IMR-90 (cell line): ENCODE measurements around the gene RALGAPA2. TPM values are rescaled to one million over a fixed set of nuclear protein-coding genes. Genes with fewer than 3 reads are reported as not detected.

Experiments used
- ATAC-seq: fragments of 200-7000 bp; cut with Tn5 transposase; 2 replicates; pipeline ENCODE4 v1.9.1; 2020; ENCODE audit warnings: low read depth, mild to moderate bottlenecking, moderate library complexity
- BruUV-seq: library from RNA; stranded (reverse); fragments of 400-500 nt; replicated peaks from 2 replicates; lab custom pipeline; 2021; lab: Mats Ljungman, UMichigan
- CTCF ChIA-PET: fragments of 300-600 bp; formaldehyde crosslinking; extraction: SDS; loops from one replicate; lab custom pipeline; 2021; ENCODE audit warnings: antibody characterized with exemption; lab: Yijun Ruan, JAX
- POLR2A ChIA-PET: fragments of 300-600 bp; sonication (Branson Sonifier 250); formaldehyde crosslinking; loops from one replicate; lab custom pipeline; 2022; ENCODE audit warnings: antibody characterized with exemption; ENCODE audit not compliant: unreplicated experiment; lab: Charles Lee
- DNase-seq: peaks from one replicate; pipeline ENCODE4 v3.0.0; 2013
- H2AFZ ChIP-seq: replicated peaks from 2 replicates; pipeline ENCODE3; 2013; ENCODE audit warnings: low read length, mild to moderate bottlenecking; ENCODE audit not compliant: poor library complexity
- H2AK5ac ChIP-seq: 2 replicates; pipeline ENCODE4 v1.6.1; 2013; ENCODE audit warnings: low read depth, low read length, inconsistent platforms
- H2AK9ac ChIP-seq: replicated peaks from 2 replicates; pipeline ENCODE3; 2013; ENCODE audit warnings: mild to moderate bottlenecking, low read depth, low read length, moderate library complexity; ENCODE audit not compliant: poor library complexity
- H2BK120ac ChIP-seq: 2 replicates; pipeline ENCODE4 v1.6.1; 2013; ENCODE audit warnings: low read depth, low read length, inconsistent platforms
- H2BK15ac ChIP-seq: 3 replicates; pipeline ENCODE4 v1.6.1; 2013; ENCODE audit warnings: low read depth, low read length, inconsistent platforms
- H2BK20ac ChIP-seq: 2 replicates; pipeline ENCODE4 v1.6.1; 2013; ENCODE audit warnings: low read depth, mild to moderate bottlenecking, inconsistent platforms, low read length, moderate library complexity
- H2BK5ac ChIP-seq: 2 replicates; pipeline ENCODE4 v1.6.1; 2013; ENCODE audit warnings: mild to moderate bottlenecking, low read depth, low read length, inconsistent platforms; ENCODE audit not compliant: poor library complexity, severe bottlenecking
- H3K14ac ChIP-seq: replicated peaks from 2 replicates; pipeline ENCODE4 v1.6.1; 2013; ENCODE audit warnings: low read depth, low read length, inconsistent platforms
- H3K18ac ChIP-seq: 2 replicates; pipeline ENCODE4 v1.6.1; 2013; ENCODE audit warnings: low read depth, low read length, control low read depth
- H3K23ac ChIP-seq: 2 replicates; pipeline ENCODE4 v1.6.1; 2013; ENCODE audit warnings: low read depth, low read length, inconsistent platforms
- H3K27ac ChIP-seq: 2 replicates; pipeline ENCODE4 v1.5.1; 2013; ENCODE audit warnings: mild to moderate bottlenecking, control low read depth, low read length; ENCODE audit not compliant: insufficient read depth
- H3K27me3 ChIP-seq: 2 replicates; pipeline ENCODE4 v1.6.1; 2013; ENCODE audit warnings: low read length; ENCODE audit not compliant: control insufficient read depth, insufficient read depth
- H3K36me3 ChIP-seq: 2 replicates; pipeline ENCODE4 v1.6.1; 2013; ENCODE audit warnings: low read length, mixed read lengths; ENCODE audit not compliant: control insufficient read depth, insufficient read depth
- H3K4ac ChIP-seq: 2 replicates; pipeline ENCODE4 v1.6.1; 2013; ENCODE audit warnings: low read depth, low read length, inconsistent platforms
- H3K4me1 ChIP-seq: 2 replicates; pipeline ENCODE4 v1.6.1; 2013; ENCODE audit warnings: low read length, mixed read lengths; ENCODE audit not compliant: control insufficient read depth, insufficient read depth
- H3K4me2 ChIP-seq: 2 replicates; pipeline ENCODE4 v1.6.1; 2013; ENCODE audit warnings: low read depth, mild to moderate bottlenecking, control low read depth, low read length, moderate library complexity
- H3K4me3 ChIP-seq: 2 replicates; pipeline ENCODE4 v1.5.1; 2013; ENCODE audit warnings: low read depth, mild to moderate bottlenecking, control low read depth, low read length, moderate library complexity; ENCODE audit not compliant: insufficient read depth
- H3K56ac ChIP-seq: 2 replicates; pipeline ENCODE4 v1.6.1; 2013; ENCODE audit warnings: low read length, inconsistent platforms; ENCODE audit not compliant: insufficient read depth; ENCODE audit errors: extremely low read depth
- H3K79me1 ChIP-seq, 2 experiments: 2 replicates each; pipeline ENCODE4 v1.6.1; 2013; ENCODE audit warnings: low read length in 2 of 2, inconsistent platforms in 1 of 2, low read depth in 1 of 2
- H3K9ac ChIP-seq: 2 replicates; pipeline ENCODE4 v1.6.1; 2013; ENCODE audit warnings: low read depth, low read length, control low read depth
- H3K9me1 ChIP-seq: 2 replicates; pipeline ENCODE4 v1.6.1; 2013; ENCODE audit warnings: low read length, inconsistent platforms; ENCODE audit not compliant: insufficient read depth
- H3K9me3 ChIP-seq: 2 replicates; pipeline ENCODE4 v1.6.1; 2013; ENCODE audit warnings: low read length; ENCODE audit not compliant: control insufficient read depth, insufficient read depth
- H4K20me1 ChIP-seq: 2 replicates; pipeline ENCODE4 v1.6.1; 2013; ENCODE audit warnings: low read length, inconsistent platforms; ENCODE audit not compliant: insufficient read depth
- H4K5ac ChIP-seq: 2 replicates; pipeline ENCODE4 v1.6.1; 2013; ENCODE audit warnings: mild to moderate bottlenecking, low read depth, low read length, control low read depth
- H4K8ac ChIP-seq, 2 experiments: 2 replicates each; pipeline ENCODE4 v1.6.1; 2013; ENCODE audit warnings: low read depth in 2 of 2, low read length in 2 of 2, control low read depth in 1 of 2, inconsistent platforms in 1 of 2
- H4K91ac ChIP-seq: 2 replicates; pipeline ENCODE4 v1.6.1; 2013; ENCODE audit warnings: low read depth, low read length, inconsistent platforms; ENCODE audit not compliant: insufficient read depth
- BHLHE40 ChIP-seq: fragments of 150-350 bp; IDR thresholded peaks from 2 replicates; pipeline ENCODE4 v1.6.1; 2016; ENCODE audit warnings: mild to moderate bottlenecking, low read depth, low read length
- CEBPB ChIP-seq: IDR thresholded peaks from 2 replicates; pipeline ENCODE4 v1.6.1; 2012; ENCODE audit warnings: low read depth, low read length, improper control_type of control experiment
- CHD1 ChIP-seq: IDR thresholded peaks from 2 replicates; pipeline ENCODE4 v1.6.1; 2012; ENCODE audit warnings: low read depth, low read length, improper control_type of control experiment
- FOS ChIP-seq: fragments of 150-350 bp; IDR thresholded peaks from 2 replicates; pipeline ENCODE4 v1.6.1; 2016; ENCODE audit warnings: low read depth, low read length
- MAFK ChIP-seq: IDR thresholded peaks from 2 replicates; pipeline ENCODE4 v1.6.1; 2012; ENCODE audit warnings: low read depth, low read length, improper control_type of control experiment
- MAZ ChIP-seq: IDR thresholded peaks from 2 replicates; pipeline ENCODE4 v1.6.1; 2012; ENCODE audit warnings: low read depth, mild to moderate bottlenecking, low read length, improper control_type of control experiment, moderate library complexity, borderline replicate concordance
- MXI1 ChIP-seq: IDR thresholded peaks from 2 replicates; pipeline ENCODE4 v1.6.1; 2012; ENCODE audit warnings: low read depth, mild to moderate bottlenecking, low read length, moderate library complexity, borderline replicate concordance
- NFE2L2 ChIP-seq: fragments of 150-350 bp; IDR thresholded peaks from 2 replicates; pipeline ENCODE4 v1.6.1; 2016; ENCODE audit warnings: low read depth, mild to moderate bottlenecking, low read length
- POLR2A ChIP-seq: IDR thresholded peaks from 2 replicates; pipeline ENCODE4 v1.6.1; 2012; ENCODE audit warnings: mild to moderate bottlenecking, low read depth, low read length
- RAD21 ChIP-seq: IDR thresholded peaks from 2 replicates; pipeline ENCODE4 v1.6.1; 2012; ENCODE audit warnings: low read length, improper control_type of control experiment
- RCOR1 ChIP-seq: IDR thresholded peaks from 2 replicates; pipeline ENCODE4 v1.6.1; 2012; ENCODE audit warnings: mild to moderate bottlenecking, low read length, improper control_type of control experiment; ENCODE audit not compliant: insufficient replicate concordance
- RFX5 ChIP-seq: IDR thresholded peaks from 2 replicates; pipeline ENCODE4 v1.8.0; 2012; ENCODE audit warnings: low read depth, mild to moderate bottlenecking, low read length, moderate library complexity
- SMC3 ChIP-seq: fragments of 150-350 bp; IDR thresholded peaks from 2 replicates; pipeline ENCODE4 v1.6.1; 2016; ENCODE audit warnings: low read depth, mild to moderate bottlenecking, antibody characterized with exemption, low read length, moderate library complexity
- WGBS, 2 experiments: methylation state at CpG; one replicate each; pipeline versions ENCODE4 v1.1.5 to v1.1.7; 2013; ENCODE audit warnings: missing lambda C conversion rate in 2 of 2; ENCODE audit not compliant: insufficient read length in 1 of 2; ENCODE audit errors: extremely low coverage in 2 of 2; 5-methylcytosine and 5-hydroxymethylcytosine counted together
- dilution Hi-C: fragments of 300-500 bp; cut with HindIII; formaldehyde crosslinking; loops from one replicate; pipeline ENCODE4 v1.14.3; 2018; ENCODE audit warnings: low sequenced_read_pairs; ENCODE audit not compliant: unreplicated experiment
- in situ Hi-C: fragments of 300-500 bp; cut with MboI; formaldehyde crosslinking; loops from 3 replicates; pipeline ENCODE4 v1.14.3; 2019; ENCODE audit warnings: low sequenced_read_pairs, inconsistent platforms, mixed read lengths
- intact Hi-C: fragments of 100-400 bp; cut with micrococcal nuclease; formaldehyde crosslinking; loops from 2 replicates; pipeline ENCODE4 v1.10.0; 2022
- polyA plus RNA-seq, 3 experiments: library from polyadenylated mRNA; depleted of rRNA; stranded (reverse); fragments of >200 nt; gene quantifications; 2 replicates each; pipeline ENCODE4 v1.2.3, GENCODE V29; 2012; ENCODE audit warnings: low replicate concordance in 1 of 3
- total RNA-seq: library from RNA; depleted of rRNA; stranded (reverse); fragments of >200 nt; gene quantifications from 2 replicates; pipeline ENCODE4 v1.2.3, GENCODE V29; 2012
- TF ChIP-seq, protein P1 (sequence below): fragments of 150-350 bp; IDR thresholded peaks from 2 replicates; pipeline ENCODE4 v1.6.1; 2017; ENCODE audit warnings: mild to moderate bottlenecking, antibody characterized with exemption, low read length, low read depth
- TF ChIP-seq, protein P2 (sequence below): conservative IDR thresholded peaks from 2 replicates; pipeline ENCODE4 v1.5.1; 2012; ENCODE audit warnings: mild to moderate bottlenecking, low read depth, low read length, improper control_type of control experiment
- TF ChIP-seq, protein P3 (sequence below): fragments of 150-350 bp; IDR thresholded peaks from 2 replicates; pipeline ENCODE4 v1.6.1; 2016; ENCODE audit warnings: low read depth, mild to moderate bottlenecking, low read length, moderate library complexity, borderline replicate concordance

Gene RALGAPA2
- total and polyA plus RNA-seq, 2 of the 4 experiments (the other 2 are of a cell fraction), result 1.3 to 3.9 TPM

DNA sequence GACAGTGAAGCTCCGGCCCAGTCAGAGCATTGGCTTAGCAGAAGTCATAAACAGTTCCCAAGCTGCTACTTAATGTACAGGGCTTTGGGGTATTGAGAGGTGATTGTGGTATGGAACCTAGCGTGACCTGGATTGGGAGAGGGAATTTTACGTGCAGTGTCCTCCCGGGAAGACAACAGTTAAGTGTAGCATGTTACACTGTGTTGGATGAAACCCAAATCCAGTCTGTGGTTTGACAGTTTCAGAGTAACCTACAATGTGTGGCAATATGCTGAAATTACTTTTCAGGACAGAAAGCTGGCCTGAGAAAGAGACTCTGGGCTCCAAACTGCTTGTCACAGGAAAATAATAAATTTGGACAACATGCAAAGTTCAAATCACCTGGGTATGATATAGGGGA lies 28.1 kb upstream of the RALGAPA2 start:
- Histone ChIP-seq H3K9ac (no peak overlapping the region), H3K4me2 (no peak overlapping the region), H2BK5ac (no peak overlapping the region), H3K9me3 (no peaks in the 10 kb centered on the region), H4K5ac (no peak overlapping the region), H4K8ac (no peak overlapping the region), H2AFZ (no peak overlapping the region), H3K4ac (no peak overlapping the region), H2BK120ac (no peak overlapping the region), H3K9me1 (no peaks in the 10 kb centered on the region), H3K14ac (no peak overlapping the region), H3K27me3 (peaks cover 2% of the 10 kb centered on the region; the same call in 1 of the 2 replicates), H3K79me1 (no peaks in the 10 kb centered on the region), H3K56ac (0 out of 2 replicates have a peak overlapping the region, but pooled peaks have one; percentile 3), H3K23ac (no peak overlapping the region), H2BK20ac (no peak overlapping the region), H4K91ac (no peak overlapping the region), H2AK9ac (no peak overlapping the region), H3K18ac (no peak overlapping the region), H4K20me1 (no peaks in the 10 kb centered on the region), H2AK5ac (no peak overlapping the region), H3K27ac (no peak overlapping the region), H3K4me3 (no peak overlapping the region), H3K36me3 (no peaks in the 10 kb centered on the region), H2BK15ac (no peak overlapping the region), H3K4me1 (no peaks in the 10 kb centered on the region)
- in situ Hi-C loops (no loop called here), intact Hi-C loops (no loop called here), dilution Hi-C loops (no loop called here)
- no CpG with 5 or more reads among the region's 4 CpGs for WGBS, 2 experiments
- no TSS peak for BruUV-seq
- ChIA-PET POLR2A (no interaction called here), CTCF (no interaction called here)
- TF ChIP-seq CEBPB (no peak), FOS (no peak), MXI1 (no peak), BHLHE40 (no peak), CHD1 (no peak), RFX5 (no peak), RCOR1 (no peak), NFE2L2 (no peak), RAD21 (no peak), MAZ (no peak), MAFK (no peak), SMC3 (no peak), POLR2A (no peak)
- TF ChIP-seq, protein P1, sequence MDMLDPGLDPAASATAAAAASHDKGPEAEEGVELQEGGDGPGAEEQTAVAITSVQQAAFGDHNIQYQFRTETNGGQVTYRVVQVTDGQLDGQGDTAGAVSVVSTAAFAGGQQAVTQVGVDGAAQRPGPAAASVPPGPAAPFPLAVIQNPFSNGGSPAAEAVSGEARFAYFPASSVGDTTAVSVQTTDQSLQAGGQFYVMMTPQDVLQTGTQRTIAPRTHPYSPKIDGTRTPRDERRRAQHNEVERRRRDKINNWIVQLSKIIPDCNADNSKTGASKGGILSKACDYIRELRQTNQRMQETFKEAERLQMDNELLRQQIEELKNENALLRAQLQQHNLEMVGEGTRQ, result no peak
- TF ChIP-seq, protein P2, sequence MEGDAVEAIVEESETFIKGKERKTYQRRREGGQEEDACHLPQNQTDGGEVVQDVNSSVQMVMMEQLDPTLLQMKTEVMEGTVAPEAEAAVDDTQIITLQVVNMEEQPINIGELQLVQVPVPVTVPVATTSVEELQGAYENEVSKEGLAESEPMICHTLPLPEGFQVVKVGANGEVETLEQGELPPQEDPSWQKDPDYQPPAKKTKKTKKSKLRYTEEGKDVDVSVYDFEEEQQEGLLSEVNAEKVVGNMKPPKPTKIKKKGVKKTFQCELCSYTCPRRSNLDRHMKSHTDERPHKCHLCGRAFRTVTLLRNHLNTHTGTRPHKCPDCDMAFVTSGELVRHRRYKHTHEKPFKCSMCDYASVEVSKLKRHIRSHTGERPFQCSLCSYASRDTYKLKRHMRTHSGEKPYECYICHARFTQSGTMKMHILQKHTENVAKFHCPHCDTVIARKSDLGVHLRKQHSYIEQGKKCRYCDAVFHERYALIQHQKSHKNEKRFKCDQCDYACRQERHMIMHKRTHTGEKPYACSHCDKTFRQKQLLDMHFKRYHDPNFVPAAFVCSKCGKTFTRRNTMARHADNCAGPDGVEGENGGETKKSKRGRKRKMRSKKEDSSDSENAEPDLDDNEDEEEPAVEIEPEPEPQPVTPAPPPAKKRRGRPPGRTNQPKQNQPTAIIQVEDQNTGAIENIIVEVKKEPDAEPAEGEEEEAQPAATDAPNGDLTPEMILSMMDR, result no peak
- TF ChIP-seq, protein P3, sequence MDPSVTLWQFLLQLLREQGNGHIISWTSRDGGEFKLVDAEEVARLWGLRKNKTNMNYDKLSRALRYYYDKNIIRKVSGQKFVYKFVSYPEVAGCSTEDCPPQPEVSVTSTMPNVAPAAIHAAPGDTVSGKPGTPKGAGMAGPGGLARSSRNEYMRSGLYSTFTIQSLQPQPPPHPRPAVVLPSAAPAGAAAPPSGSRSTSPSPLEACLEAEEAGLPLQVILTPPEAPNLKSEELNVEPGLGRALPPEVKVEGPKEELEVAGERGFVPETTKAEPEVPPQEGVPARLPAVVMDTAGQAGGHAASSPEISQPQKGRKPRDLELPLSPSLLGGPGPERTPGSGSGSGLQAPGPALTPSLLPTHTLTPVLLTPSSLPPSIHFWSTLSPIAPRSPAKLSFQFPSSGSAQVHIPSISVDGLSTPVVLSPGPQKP, result no peak
- DNase-seq (no peak), ATAC-seq (no peak)
